ENCODE data around the gene WSB1.

DNA sequence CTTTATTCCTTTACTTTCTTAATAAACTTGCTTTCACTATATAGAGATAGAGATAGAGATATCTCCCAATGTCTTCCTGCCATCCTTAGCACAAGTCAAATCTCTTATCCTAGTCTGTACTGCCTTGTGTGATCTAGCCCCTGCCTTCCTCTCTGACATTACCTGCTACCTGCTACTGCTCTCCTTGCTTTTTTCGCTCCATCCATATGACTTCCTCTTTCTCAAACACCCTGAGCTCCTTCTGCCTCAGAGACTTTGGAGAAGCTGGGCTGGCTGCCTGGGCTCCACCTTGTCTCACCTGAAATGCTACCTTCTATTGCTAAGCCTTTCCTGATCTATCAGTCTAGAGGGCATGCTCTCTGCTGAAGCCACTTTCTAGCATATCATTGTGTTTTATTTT is 24.7 kb upstream of the WSB1 start:
- TF ChIP-seq RBAK (tag by site-specific recombination; IDR thresholded peaks at IDR 0.05) (no peak), ZFP41 (tag by site-specific recombination; IDR thresholded peaks at IDR 0.05; ENCODE audit: borderline replicate concordance) (no peak), YY1 (tag by site-specific recombination; IDR thresholded peaks at IDR 0.05) (no peak), ZNF529 (tag by site-specific recombination; IDR thresholded peaks at IDR 0.05; ENCODE audit: insufficient replicate concordance) (no peak), MZF1 (tag by site-specific recombination; IDR thresholded peaks at IDR 0.05; ENCODE audit: borderline replicate concordance) (no peak)
- TF ChIP-seq, protein P1, sequence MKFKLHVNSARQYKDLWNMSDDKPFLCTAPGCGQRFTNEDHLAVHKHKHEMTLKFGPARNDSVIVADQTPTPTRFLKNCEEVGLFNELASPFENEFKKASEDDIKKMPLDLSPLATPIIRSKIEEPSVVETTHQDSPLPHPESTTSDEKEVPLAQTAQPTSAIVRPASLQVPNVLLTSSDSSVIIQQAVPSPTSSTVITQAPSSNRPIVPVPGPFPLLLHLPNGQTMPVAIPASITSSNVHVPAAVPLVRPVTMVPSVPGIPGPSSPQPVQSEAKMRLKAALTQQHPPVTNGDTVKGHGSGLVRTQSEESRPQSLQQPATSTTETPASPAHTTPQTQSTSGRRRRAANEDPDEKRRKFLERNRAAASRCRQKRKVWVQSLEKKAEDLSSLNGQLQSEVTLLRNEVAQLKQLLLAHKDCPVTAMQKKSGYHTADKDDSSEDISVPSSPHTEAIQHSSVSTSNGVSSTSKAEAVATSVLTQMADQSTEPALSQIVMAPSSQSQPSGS (tag by site-specific recombination; IDR thresholded peaks at IDR 0.05; ENCODE audit: low read depth): no peak

Measured in HEK293 (cell line).